HepG2 (cell line): ENCODE data around the gene GRK5. TPM values are rescaled to one million over a fixed set of nuclear protein-coding genes. Genes with fewer than 3 reads are reported as not detected.

Source experiments
- ATAC-seq: fragments of 200-7000 bp; cut with Tn5 transposase; 3 replicates; pipeline ENCODE4 v1.9.1; 2020; ENCODE audit warnings: mild to moderate bottlenecking, moderate library complexity
- BruUV-seq: library from RNA; stranded (reverse); fragments of 400-500 nt; replicated peaks from 2 replicates; lab custom pipeline; 2021; lab: Mats Ljungman, UMichigan
- CTCF ChIA-PET: fragments of 300-600 bp; formaldehyde crosslinking; extraction: SDS; loops from one replicate; lab custom pipeline; 2021; ENCODE audit warnings: low total read pairs, inconsistent platforms, low intra/inter-chr PET ratio; lab: Yijun Ruan, JAX
- POLR2A ChIA-PET: fragments of 350-600 bp; sonication (Branson Sonifier 250); formaldehyde crosslinking; loops from one replicate; lab custom pipeline; 2020; ENCODE audit warnings: antibody characterized with exemption, inconsistent platforms; lab: Yijun Ruan, JAX
- DNase-seq: peaks from one replicate; pipeline ENCODE4 v3.0.0-alpha.2; 2015; ENCODE audit warnings: low spot score
- FAIRE-seq: peaks from 3 replicates; lab custom pipeline; 2011; peaks lifted over from hg19 to GRCh38; lab: Jason Lieb, UNC
- H2AFZ ChIP-seq: one replicate; pipeline ENCODE4 v1.6.1; 2011; ENCODE audit warnings: low read length, inconsistent platforms
- H3K27ac ChIP-seq: fragments of 300-600 bp; 3 replicates; pipeline ENCODE4 v1.8.0; 2011; ENCODE audit warnings: mixed run types, mild to moderate bottlenecking, mixed read lengths, low read length, inconsistent platforms; ENCODE audit not compliant: insufficient read depth; ENCODE audit errors: extremely low read length
- H3K27me3 ChIP-seq, 2 experiments: fragments of 200-600 bp in 1 of 2; 2 replicates in 1 of 2; 3 replicates in 1 of 2; pipeline versions ENCODE4 v1.6.0 to v1.8.0; 2011; ENCODE audit warnings: low read length in 2 of 2, mild to moderate bottlenecking in 2 of 2, moderate library complexity in 2 of 2, inconsistent platforms in 1 of 2; ENCODE audit not compliant: insufficient read depth in 2 of 2, control insufficient read depth in 1 of 2
- H3K36me3 ChIP-seq, 2 experiments: fragments of 200-600 bp in 1 of 2; replicated peaks in 1 of 2; 2 replicates in 1 of 2; 3 replicates in 1 of 2; pipeline versions ENCODE4 v1.5.1 to v1.8.0; 2011; ENCODE audit warnings: low read length in 2 of 2, inconsistent platforms in 1 of 2; ENCODE audit not compliant: insufficient read depth in 2 of 2, control insufficient read depth in 1 of 2
- H3K4me1 ChIP-seq: 2 replicates; pipeline ENCODE4 v1.5.1; 2012; ENCODE audit warnings: low read length, inconsistent platforms; ENCODE audit not compliant: insufficient read depth
- H3K4me2 ChIP-seq: 2 replicates; pipeline ENCODE4 v1.6.0; 2011; ENCODE audit warnings: low read depth, low read length, inconsistent platforms
- H3K4me3 ChIP-seq, 3 experiments: fragments of 200-600 bp in 1 of 3; sonication (generic), shearing (Covaris generic) in 1 of 3; replicated peaks in 1 of 3; 2 replicates each; pipeline ENCODE4 v1.5.1; 2011 to 2016; ENCODE audit warnings: low read length in 3 of 3, inconsistent platforms in 2 of 3, low read depth in 2 of 3, mild to moderate bottlenecking in 2 of 3, control low read depth in 1 of 3, mixed read lengths in 1 of 3; ENCODE audit not compliant: insufficient read depth in 1 of 3
- H3K79me2 ChIP-seq: one replicate; pipeline ENCODE4 v1.6.1; 2011; ENCODE audit warnings: low read length, inconsistent platforms; ENCODE audit not compliant: insufficient read depth
- H3K9ac ChIP-seq: 2 replicates; pipeline ENCODE4 v1.6.0; 2011; ENCODE audit warnings: mild to moderate bottlenecking, low read depth, low read length, inconsistent platforms; ENCODE audit not compliant: insufficient read depth
- H3K9me3 ChIP-seq: 2 replicates; pipeline ENCODE4 v1.5.1; 2012; ENCODE audit warnings: mild to moderate bottlenecking, low read length
- H4K20me1 ChIP-seq: 2 replicates; pipeline ENCODE4 v1.6.0; 2011; ENCODE audit warnings: inconsistent platforms, mild to moderate bottlenecking, low read length, moderate library complexity; ENCODE audit not compliant: insufficient read depth
- TCF7 ChIP-seq: sonication (generic); IDR thresholded peaks from 2 replicates; pipeline ENCODE4 v1.6.1; 2016; ENCODE audit warnings: antibody characterized with exemption, low read depth
- ZNF121 ChIP-seq: sonication (generic); formaldehyde crosslinking; IDR thresholded peaks from 2 replicates; pipeline ENCODE4 v1.5.0; 2020; ENCODE audit warnings: mild to moderate bottlenecking, missing genetic modification reagents
- ZNF225 ChIP-seq: sonication (generic); formaldehyde crosslinking; IDR thresholded peaks from 2 replicates; pipeline ENCODE4 v1.4.0; 2020; ENCODE audit warnings: mild to moderate bottlenecking, missing genetic modification reagents
- ZNF619 ChIP-seq: sonication (generic); formaldehyde crosslinking; IDR thresholded peaks from 2 replicates; pipeline ENCODE4 v1.4.0; 2020; ENCODE audit warnings: mild to moderate bottlenecking, missing genetic modification reagents
- WGBS: methylation state at CpG from one replicate; pipeline ENCODE4 v1.1.6; 2017; ENCODE audit warnings: low lambda C conversion rate; 5-methylcytosine and 5-hydroxymethylcytosine counted together
- in situ Hi-C: cut with HindIII; loops from 2 replicates; pipeline ENCODE4 v1.10.0; 2017; ENCODE audit warnings: low pct_unique_long_range_greater_than_20kb; ENCODE audit not compliant: extremely low pct_ligation_motif_present
- intact Hi-C: fragments of 100-400 bp; cut with micrococcal nuclease; formaldehyde crosslinking; loops from one replicate; pipeline ENCODE4 v1.10.0; 2022; ENCODE audit not compliant: unreplicated experiment
- polyA plus RNA-seq, 8 experiments: library from polyadenylated mRNA; depleted of rRNA in 3 of 8; stranded (reverse) in 7 of 8; unstranded in 1 of 8; fragments of >200 nt; fragmentation: Illumina TruSeq in 4 of 8; extraction: Trizol in 4 of 8; gene quantifications; 2 replicates each; pipeline versions ENCODE4 v1.2.1 to v1.2.3, GENCODE V29; 2011 to 2016; ENCODE audit warnings: low read depth in 4 of 8, missing spikeins in 1 of 8, mixed read lengths in 1 of 8; ENCODE audit not compliant: insufficient read depth in 1 of 8
- total RNA-seq, 5 experiments: library from RNA; depleted of rRNA; stranded (reverse); fragments of >200 nt; fragmentation: Illumina TruSeq; extraction: Trizol; gene quantifications; 2 replicates each; pipeline ENCODE4 v1.2.3, GENCODE V29; 2016; ENCODE audit warnings: low read depth in 1 of 5
- TF ChIP-seq, protein P1 (sequence below): sonication (generic); formaldehyde crosslinking; IDR thresholded peaks from 2 replicates; pipeline ENCODE4 v1.4.0; 2020; ENCODE audit warnings: low read depth, mild to moderate bottlenecking, missing genetic modification reagents
- TF ChIP-seq, protein P2 (sequence below): sonication (generic); formaldehyde crosslinking; IDR thresholded peaks from 2 replicates; pipeline ENCODE4 v1.5.0; 2020; ENCODE audit warnings: mild to moderate bottlenecking, missing genetic modification reagents, borderline replicate concordance
- TF ChIP-seq, protein P3 (sequence below): sonication (generic); formaldehyde crosslinking; IDR thresholded peaks from 2 replicates; pipeline ENCODE4 v1.4.0; 2020; ENCODE audit warnings: missing genetic modification reagents
- TF ChIP-seq, protein P4 (sequence below): sonication (generic); formaldehyde crosslinking; IDR thresholded peaks from 2 replicates; pipeline ENCODE4 v1.5.1; 2020; ENCODE audit warnings: mild to moderate bottlenecking, missing genetic modification reagents, moderate library complexity

Gene GRK5
- total and polyA plus RNA-seq, 2 of the 13 experiments (the other 11 are each of a cell fraction or from before 2014, with no cell fraction given), result 10.4 to 12.6 TPM

DNA sequence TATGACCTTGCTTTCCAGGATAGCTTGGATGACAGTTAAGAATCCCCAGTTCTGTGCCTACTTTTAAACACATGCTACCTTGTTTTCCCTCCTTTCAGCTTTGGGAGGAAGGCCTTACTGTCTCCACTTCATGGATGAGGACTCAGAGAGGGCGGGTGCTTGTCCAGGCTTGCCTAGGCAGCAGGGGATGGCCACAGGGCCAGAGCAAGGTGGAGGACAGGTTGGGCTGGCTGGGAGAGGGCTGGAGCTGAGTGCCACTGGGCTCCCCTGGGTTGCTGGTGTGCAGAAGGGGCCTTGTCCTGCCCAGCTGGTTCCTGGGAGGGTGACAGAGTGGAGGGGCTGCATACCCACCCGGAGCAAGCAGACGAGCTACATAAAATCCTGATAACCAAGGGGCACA is 117.8 kb downstream of the GRK5 start:
- in situ Hi-C loops, result no loop called here
- no peaks in the 10 kb centered on the region for H3K9me3 ChIP-seq
- H3K36me3 ChIP-seq, result 0 out of 5 replicates have a peak, but pooled peaks cover 2 to 4% of the 10 kb centered on the region in 2 experiments
- no peak overlapping the region for H3K4me2 ChIP-seq
- peaks cover 48% of the 10 kb centered on the region for H3K4me1 ChIP-seq
- H3K4me3 ChIP-seq, result no peak overlapping the region
- no peak for FAIRE-seq
- TF ChIP-seq, protein P1, sequence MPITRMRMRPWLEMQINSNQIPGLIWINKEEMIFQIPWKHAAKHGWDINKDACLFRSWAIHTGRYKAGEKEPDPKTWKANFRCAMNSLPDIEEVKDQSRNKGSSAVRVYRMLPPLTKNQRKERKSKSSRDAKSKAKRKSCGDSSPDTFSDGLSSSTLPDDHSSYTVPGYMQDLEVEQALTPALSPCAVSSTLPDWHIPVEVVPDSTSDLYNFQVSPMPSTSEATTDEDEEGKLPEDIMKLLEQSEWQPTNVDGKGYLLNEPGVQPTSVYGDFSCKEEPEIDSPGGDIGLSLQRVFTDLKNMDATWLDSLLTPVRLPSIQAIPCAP (CRISPR knock-in tag), result no peak
- TF ChIP-seq, protein P2, sequence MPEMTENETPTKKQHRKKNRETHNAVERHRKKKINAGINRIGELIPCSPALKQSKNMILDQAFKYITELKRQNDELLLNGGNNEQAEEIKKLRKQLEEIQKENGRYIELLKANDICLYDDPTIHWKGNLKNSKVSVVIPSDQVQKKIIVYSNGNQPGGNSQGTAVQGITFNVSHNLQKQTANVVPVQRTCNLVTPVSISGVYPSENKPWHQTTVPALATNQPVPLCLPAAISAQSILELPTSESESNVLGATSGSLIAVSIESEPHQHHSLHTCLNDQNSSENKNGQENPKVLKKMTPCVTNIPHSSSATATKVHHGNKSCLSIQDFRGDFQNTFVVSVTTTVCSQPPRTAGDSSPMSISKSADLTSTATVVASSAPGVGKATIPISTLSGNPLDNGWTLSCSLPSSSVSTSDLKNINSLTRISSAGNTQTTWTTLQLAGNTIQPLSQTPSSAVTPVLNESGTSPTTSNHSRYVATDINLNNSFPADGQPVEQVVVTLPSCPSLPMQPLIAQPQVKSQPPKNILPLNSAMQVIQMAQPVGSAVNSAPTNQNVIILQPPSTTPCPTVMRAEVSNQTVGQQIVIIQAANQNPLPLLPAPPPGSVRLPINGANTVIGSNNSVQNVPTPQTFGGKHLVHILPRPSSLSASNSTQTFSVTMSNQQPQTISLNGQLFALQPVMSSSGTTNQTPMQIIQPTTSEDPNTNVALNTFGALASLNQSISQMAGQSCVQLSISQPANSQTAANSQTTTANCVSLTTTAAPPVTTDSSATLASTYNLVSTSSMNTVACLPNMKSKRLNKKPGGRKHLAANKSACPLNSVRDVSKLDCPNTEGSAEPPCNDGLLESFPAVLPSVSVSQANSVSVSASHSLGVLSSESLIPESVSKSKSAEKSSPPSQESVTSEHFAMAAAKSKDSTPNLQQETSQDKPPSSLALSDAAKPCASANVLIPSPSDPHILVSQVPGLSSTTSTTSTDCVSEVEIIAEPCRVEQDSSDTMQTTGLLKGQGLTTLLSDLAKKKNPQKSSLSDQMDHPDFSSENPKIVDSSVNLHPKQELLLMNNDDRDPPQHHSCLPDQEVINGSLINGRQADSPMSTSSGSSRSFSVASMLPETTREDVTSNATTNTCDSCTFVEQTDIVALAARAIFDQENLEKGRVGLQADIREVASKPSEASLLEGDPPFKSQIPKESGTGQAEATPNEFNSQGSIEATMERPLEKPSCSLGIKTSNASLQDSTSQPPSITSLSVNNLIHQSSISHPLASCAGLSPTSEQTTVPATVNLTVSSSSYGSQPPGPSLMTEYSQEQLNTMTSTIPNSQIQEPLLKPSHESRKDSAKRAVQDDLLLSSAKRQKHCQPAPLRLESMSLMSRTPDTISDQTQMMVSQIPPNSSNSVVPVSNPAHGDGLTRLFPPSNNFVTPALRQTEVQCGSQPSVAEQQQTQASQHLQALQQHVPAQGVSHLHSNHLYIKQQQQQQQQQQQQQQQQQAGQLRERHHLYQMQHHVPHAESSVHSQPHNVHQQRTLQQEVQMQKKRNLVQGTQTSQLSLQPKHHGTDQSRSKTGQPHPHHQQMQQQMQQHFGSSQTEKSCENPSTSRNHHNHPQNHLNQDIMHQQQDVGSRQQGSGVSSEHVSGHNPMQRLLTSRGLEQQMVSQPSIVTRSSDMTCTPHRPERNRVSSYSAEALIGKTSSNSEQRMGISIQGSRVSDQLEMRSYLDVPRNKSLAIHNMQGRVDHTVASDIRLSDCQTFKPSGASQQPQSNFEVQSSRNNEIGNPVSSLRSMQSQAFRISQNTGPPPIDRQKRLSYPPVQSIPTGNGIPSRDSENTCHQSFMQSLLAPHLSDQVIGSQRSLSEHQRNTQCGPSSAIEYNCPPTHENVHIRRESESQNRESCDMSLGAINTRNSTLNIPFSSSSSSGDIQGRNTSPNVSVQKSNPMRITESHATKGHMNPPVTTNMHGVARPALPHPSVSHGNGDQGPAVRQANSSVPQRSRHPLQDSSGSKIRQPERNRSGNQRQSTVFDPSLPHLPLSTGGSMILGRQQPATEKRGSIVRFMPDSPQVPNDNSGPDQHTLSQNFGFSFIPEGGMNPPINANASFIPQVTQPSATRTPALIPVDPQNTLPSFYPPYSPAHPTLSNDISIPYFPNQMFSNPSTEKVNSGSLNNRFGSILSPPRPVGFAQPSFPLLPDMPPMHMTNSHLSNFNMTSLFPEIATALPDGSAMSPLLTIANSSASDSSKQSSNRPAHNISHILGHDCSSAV (CRISPR knock-in tag), result no peak
- TF ChIP-seq TCF7 (no peak), ZNF121 (CRISPR knock-in tag) (no peak), ZNF619 (no peak), ZNF225 (no peak)
- TF ChIP-seq, protein P3, sequence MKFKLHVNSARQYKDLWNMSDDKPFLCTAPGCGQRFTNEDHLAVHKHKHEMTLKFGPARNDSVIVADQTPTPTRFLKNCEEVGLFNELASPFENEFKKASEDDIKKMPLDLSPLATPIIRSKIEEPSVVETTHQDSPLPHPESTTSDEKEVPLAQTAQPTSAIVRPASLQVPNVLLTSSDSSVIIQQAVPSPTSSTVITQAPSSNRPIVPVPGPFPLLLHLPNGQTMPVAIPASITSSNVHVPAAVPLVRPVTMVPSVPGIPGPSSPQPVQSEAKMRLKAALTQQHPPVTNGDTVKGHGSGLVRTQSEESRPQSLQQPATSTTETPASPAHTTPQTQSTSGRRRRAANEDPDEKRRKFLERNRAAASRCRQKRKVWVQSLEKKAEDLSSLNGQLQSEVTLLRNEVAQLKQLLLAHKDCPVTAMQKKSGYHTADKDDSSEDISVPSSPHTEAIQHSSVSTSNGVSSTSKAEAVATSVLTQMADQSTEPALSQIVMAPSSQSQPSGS (CRISPR knock-in tag), result no peak
- TF ChIP-seq, protein P4, sequence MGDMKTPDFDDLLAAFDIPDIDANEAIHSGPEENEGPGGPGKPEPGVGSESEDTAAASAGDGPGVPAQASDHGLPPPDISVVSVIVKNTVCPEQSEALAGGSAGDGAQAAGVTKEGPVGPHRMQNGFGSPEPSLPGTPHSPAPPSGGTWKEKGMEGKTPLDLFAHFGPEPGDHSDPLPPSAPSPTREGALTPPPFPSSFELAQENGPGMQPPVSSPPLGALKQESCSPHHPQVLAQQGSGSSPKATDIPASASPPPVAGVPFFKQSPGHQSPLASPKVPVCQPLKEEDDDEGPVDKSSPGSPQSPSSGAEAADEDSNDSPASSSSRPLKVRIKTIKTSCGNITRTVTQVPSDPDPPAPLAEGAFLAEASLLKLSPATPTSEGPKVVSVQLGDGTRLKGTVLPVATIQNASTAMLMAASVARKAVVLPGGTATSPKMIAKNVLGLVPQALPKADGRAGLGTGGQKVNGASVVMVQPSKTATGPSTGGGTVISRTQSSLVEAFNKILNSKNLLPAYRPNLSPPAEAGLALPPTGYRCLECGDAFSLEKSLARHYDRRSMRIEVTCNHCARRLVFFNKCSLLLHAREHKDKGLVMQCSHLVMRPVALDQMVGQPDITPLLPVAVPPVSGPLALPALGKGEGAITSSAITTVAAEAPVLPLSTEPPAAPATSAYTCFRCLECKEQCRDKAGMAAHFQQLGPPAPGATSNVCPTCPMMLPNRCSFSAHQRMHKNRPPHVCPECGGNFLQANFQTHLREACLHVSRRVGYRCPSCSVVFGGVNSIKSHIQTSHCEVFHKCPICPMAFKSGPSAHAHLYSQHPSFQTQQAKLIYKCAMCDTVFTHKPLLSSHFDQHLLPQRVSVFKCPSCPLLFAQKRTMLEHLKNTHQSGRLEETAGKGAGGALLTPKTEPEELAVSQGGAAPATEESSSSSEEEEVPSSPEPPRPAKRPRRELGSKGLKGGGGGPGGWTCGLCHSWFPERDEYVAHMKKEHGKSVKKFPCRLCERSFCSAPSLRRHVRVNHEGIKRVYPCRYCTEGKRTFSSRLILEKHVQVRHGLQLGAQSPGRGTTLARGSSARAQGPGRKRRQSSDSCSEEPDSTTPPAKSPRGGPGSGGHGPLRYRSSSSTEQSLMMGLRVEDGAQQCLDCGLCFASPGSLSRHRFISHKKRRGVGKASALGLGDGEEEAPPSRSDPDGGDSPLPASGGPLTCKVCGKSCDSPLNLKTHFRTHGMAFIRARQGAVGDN (CRISPR knock-in tag), result 0 out of 2 replicates have a peak, but pooled peaks have one; percentile 32
- TF ChIP-seq, all 625 proteins: peak for 1
- H4K20me1 ChIP-seq, result no peaks in the 10 kb centered on the region
- no peaks in the 10 kb centered on the region for H3K27me3 ChIP-seq
- no peak overlapping the region for H2AFZ ChIP-seq
- POLR2A ChIA-PET, result interaction anchor here (0.9 kb wide), 1 partner anchor 54 kb away, joined by 3 read pairs; no protein-coding TSS in a partner anchor
- ATAC-seq (no peak), DNase-seq (no peak)
- intact Hi-C loops, result no loop called here
- CTCF ChIA-PET, result no interaction called here
- no peak overlapping the region for H3K9ac ChIP-seq
- BruUV-seq, result no TSS peak
- WGBS, result 100% methylated on average over 2 of the region's 3 CpGs
- no peak overlapping the region for H3K27ac ChIP-seq
- H3K79me2 ChIP-seq, result peaks cover 12% of the 10 kb centered on the region
